Glomerular visceral epithelial cell (primary cell): ENCODE measurements around the gene ECT2.
"Not testable (repeated sequence)": the region's sequence is repeated elsewhere in the genome, so short reads cannot be mapped to it uniquely, and the experiment has no call there.

ENCODE experiments used
- DNase-seq: peaks from one replicate; pipeline ENCODE4 v3.0.0-alpha.2; 2016; ENCODE audit errors: extremely low spot score

The ECT2 gene, protein sequence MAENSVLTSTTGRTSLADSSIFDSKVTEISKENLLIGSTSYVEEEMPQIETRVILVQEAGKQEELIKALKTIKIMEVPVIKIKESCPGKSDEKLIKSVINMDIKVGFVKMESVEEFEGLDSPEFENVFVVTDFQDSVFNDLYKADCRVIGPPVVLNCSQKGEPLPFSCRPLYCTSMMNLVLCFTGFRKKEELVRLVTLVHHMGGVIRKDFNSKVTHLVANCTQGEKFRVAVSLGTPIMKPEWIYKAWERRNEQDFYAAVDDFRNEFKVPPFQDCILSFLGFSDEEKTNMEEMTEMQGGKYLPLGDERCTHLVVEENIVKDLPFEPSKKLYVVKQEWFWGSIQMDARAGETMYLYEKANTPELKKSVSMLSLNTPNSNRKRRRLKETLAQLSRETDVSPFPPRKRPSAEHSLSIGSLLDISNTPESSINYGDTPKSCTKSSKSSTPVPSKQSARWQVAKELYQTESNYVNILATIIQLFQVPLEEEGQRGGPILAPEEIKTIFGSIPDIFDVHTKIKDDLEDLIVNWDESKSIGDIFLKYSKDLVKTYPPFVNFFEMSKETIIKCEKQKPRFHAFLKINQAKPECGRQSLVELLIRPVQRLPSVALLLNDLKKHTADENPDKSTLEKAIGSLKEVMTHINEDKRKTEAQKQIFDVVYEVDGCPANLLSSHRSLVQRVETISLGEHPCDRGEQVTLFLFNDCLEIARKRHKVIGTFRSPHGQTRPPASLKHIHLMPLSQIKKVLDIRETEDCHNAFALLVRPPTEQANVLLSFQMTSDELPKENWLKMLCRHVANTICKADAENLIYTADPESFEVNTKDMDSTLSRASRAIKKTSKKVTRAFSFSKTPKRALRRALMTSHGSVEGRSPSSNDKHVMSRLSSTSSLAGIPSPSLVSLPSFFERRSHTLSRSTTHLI

DNA sequence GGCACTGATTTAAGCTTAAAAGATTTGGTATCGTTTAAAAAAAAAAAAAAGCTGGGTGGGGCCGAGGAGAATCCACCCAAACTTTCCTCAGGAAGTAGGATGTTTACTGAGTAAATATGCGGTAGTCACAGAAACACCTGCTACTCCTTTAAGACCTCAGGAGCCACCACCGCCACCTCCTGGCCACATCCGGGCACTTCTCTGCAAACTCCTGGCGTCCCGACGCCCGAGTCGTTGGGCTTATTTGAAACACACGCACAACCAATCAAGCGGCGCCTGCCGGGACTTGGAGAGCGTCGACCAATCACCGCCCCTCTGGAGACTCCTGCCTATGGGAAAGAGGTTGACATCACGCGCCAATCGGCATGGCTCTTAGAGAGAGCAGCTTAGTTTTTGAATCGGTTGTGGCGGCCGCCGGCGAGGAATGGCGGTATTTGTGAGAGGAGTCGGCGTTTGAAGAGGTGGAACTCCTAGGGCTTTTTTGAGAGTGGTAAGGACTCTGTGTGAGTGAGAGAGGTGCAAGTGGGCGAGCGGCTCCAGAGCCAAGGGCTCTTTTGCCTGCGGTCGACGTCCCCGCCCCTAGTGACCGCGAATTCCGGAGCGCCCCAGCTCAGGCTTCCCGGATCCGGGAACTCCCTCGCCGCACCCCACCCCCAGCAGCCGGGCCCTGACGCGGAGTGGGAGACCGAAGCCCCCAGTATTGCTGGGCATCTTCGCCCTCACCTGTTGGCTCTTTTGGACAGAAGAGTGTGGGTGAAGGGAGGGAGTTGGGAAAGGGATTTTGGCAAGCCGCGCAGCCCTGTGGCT lies at the start of gene ECT2:
Gene ECT2 (plus strand): TSS at position 359 of the 807 bp plus-strand sequence. CDS start 3,805 bp downstream, outside the sequence.
- DNase-seq: peak; percentile 100

DNA sequence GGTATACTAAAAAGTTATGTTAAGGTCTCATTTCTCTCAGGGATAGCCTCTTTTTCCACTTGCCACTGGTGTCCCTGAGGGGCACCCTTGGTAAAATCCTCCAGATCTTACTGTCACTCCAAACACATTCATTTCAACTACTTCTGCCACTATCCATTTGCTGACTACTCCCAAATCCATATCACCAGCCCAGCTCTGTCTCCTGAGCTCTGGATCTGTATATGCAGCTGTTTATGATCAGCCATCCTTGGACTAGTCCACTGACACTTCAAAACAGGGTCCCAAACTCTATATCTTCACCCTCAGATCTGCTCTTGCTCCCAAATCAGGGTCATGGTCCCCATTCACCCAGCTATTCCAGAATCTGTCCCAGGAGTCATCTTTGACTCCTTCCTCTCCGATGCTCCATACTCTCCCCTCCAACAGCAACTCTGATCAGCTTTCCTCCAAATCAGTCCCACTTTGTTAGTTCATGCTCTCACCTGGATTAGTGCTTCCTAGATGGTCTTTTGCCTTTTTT lies 49.5 kb upstream of the ECT2 start:
- DNase-seq: no peak

DNA sequence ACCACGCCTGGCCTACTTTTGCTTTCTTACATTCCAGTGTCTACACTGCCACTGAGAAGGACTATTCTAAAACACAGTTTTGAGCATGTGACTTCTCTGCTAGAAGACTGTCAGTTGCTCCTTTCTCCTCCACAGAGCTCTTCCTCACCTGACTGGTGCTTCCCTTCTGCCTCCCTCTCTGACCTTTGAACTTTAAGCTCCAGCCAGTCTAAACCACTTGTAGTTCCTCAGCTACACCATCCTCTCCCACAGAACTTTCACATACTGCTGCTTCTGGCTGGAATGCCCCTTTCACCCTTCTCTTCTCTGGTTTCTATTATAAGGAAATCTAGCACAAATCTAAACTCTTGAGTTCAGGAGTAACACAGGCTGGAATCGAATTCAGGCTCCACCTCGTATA lies 48.8 kb upstream of the ECT2 start:
- no peak for DNase-seq

DNA sequence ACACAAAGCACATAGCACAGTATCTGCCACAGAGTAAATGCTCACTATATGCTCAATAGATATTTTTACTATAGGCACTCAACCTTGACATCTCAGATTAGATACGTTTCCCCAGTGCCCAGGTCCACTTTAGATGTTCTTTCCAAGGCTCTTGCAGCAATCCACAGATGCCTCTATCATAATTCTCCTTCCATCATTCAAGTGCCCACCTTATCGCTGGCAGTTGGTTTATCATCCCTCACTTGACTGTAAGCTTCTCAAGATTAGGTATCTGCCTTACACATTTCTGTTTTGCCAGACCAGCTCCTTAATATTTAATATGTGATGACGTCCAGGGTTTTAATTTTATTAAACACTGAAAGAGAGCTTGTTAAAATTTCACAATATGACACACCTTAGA lies 48.3 kb upstream of the ECT2 start:
- DNase-seq: no peak

GRCh38 chr3:172702731-172703130 lies 47.8 kb upstream of the ECT2 start:
- not testable (repeated sequence) for DNase-seq

DNA sequence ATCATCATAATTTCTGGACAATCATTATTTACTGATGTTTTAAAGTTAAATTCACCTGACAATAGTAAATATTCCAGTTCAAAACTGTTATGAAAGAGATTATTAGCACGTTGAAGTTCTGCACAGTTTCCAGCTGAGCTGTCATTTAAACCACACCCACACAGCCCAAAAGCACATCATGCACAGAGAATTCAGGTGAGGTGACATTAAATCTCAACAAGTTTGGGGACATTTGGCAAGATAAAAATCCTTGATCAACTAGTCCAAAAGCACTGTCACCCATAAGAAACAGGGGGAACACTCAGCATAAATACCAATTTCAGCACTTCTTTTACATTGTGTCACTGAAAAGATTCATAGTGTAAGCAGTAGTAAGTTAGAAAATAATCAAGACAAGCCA lies 46.5 kb upstream of the ECT2 start:
- no peak for DNase-seq

- DNase-seq: no peak
Observed at GRCh38 chr3:172705170-172705569, 45.4 kb upstream of the ECT2 start.

DNA sequence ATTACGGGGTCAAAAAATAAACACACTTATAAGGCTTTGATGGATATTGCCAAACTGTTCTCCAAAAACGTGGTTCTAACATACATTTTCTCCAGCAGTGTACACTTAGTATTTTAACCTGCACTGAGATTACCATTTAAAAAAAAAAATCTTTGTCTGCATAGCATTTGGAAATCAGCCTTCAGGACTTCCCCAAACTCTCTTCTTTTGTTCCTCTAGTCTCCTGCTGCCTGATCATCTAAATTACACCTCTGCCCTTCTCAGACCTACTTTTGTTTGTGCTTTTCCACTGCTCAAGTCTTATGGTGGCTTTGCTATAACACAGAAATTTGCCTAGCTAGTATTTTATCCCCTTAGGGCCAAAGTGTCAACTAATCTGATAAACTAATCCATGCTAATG lies 43.5 kb upstream of the ECT2 start:
- no peak for DNase-seq

DNA sequence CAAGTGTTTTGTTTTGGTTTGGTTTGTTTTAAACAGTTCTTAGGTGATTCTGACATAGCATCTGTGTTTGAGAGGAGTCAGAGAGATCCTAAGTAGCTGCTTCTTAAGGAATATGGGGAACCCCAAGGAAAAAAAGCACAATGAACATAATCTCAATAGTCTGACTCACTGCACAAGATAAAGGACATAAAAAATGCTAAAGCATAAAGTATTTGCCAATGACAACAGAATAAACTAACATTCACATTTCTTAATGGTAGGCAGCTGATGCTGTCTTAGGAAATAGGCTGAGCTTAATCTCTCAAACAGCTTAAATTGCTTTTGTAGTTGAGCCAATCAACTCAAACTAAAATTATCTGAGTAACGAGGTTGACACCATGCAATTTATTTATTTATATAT lies 42.6 kb upstream of the ECT2 start:
- DNase-seq: peak; percentile 24

GRCh38 chr3:172708921-172709773 lies 41.4 kb upstream of the ECT2 start:
- DNase-seq: no peak

GRCh38 chr3:172709774-172710663 lies 40.5 kb upstream of the ECT2 start:
- DNase-seq: peak; percentile 20

GRCh38 chr3:172710664-172711453 lies 39.7 kb upstream of the ECT2 start, which contains the start of gene NCEH1:
Gene NCEH1, minus strand, starts transcription at chr3:172711067. Its CDS starts 83 bp downstream, at chr3:172710984.
- peak; percentile 98 for DNase-seq

DNA sequence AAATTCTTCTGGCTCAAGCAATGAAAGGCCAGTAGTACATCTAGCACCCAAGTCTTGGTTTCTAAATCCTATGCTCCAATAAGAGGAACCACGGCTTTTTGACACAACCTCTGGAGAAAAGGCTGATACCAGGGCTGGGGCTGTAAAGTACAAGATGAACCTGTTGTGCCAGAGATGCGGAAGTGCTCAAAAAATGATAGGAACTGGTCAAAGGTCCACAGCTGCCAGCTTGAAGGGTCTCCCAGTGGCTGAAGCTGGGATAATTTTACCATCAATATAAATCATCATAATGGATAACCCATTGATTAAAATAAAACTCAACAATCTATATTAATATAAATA lies 39.1 kb upstream of the ECT2 start:
- no peak for DNase-seq

GRCh38 chr3:172713316-172713715 lies 37.2 kb upstream of the ECT2 start:
- no peak for DNase-seq

GRCh38 chr3:172716476-172716875 lies 34.0 kb upstream of the ECT2 start:
- no peak for DNase-seq

- no peak for DNase-seq
Observed at GRCh38 chr3:172717493-172718088, 32.9 kb upstream of the ECT2 start.

GRCh38 chr3:172722536-172723040 lies 27.9 kb upstream of the ECT2 start:
- not testable (repeated sequence) for DNase-seq

DNA sequence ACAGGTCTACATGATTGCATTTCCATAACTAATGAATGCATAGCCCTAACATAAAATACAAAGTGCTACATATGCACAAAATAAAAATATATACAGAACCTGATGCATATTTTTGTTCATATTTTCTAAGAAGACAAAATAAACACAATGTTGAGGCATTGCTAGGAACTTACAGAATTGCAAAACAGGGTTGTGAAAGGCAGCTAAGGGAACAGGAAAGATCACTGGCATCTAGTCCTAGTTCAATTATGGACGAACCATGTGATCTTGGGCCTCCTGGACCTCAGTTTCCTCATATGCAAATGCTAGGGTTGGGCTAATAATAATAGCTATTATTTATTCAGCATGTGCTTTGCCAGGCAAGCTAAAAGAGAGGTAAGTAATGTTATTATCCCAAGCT lies 24.1 kb upstream of the ECT2 start:
- DNase-seq: no peak
